ENCODE results near the gene PPM1G.

PPM1G gene

GRCh38 chr2:27347641-27348040 is 61.8 kb downstream of the PPM1G start:
- DNase-seq (ENCODE audit: low read depth) = no peak
- no peak overlapping the region for H3K4me3 ChIP-seq (ENCODE audit: low read depth, low read length)
- no peak for TF ChIP-seq CTCF (conservative IDR thresholded peaks at IDR 0.05; ENCODE audit: low read depth, low read length)

GRCh38 chr2:27336173-27336572 is 73.2 kb downstream of the PPM1G start:
- no peak for TF ChIP-seq CTCF (conservative IDR thresholded peaks at IDR 0.05; ENCODE audit: low read depth, low read length)
- no peak for DNase-seq (ENCODE audit: low read depth)
- H3K4me3 ChIP-seq (ENCODE audit: low read depth, low read length) = no peak overlapping the region

GRCh38 chr2:27335311-27335710 is 74.1 kb downstream of the PPM1G start:
- no peak overlapping the region for H3K4me3 ChIP-seq (ENCODE audit: low read depth, low read length)
- no peak for DNase-seq (ENCODE audit: low read depth)
- no peak for TF ChIP-seq CTCF (conservative IDR thresholded peaks at IDR 0.05; ENCODE audit: low read depth, low read length)

All from choroid plexus epithelial cell (primary cell).